GM19099 (cell line): ENCODE data around the gene MFSD2A.

Experiments
- POLR2A ChIP-seq: IDR thresholded peaks from 3 replicates; pipeline ENCODE4 v1.6.1; 2011; ENCODE audit warnings: low read depth; ENCODE audit not compliant: insufficient read length; ENCODE audit errors: extremely low read depth

Gene MFSD2A

DNA sequence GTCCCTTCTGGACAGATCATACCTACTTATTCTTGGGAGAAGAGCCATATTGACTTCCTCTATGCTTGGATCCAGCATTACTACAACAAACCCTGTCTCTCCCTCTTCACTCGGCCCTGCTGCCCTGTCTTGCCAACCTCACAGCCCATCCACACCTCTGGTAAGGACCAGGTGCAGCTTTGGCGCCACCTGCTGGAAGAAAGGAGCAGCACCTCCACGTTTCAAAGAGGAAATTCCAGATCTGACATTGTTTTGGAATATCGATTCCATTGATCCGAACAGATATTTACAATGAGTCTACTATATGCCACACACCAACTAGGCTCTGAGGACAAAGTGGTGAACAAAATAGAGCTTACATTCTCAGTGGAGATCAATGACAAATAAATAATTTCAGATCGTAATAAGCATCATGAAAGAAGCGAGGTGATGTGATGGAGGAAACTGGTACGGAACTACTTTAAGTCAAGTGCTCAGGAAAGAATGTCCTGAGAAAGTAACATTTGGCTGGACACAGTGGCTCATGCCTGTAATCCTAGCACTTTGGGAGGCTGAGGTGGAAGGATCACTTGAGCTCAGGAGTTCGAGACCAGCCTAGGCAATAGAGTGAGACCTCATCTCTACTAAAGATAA is 18.7 kb downstream of the MFSD2A start:
- no peak for TF ChIP-seq POLR2A

DNA sequence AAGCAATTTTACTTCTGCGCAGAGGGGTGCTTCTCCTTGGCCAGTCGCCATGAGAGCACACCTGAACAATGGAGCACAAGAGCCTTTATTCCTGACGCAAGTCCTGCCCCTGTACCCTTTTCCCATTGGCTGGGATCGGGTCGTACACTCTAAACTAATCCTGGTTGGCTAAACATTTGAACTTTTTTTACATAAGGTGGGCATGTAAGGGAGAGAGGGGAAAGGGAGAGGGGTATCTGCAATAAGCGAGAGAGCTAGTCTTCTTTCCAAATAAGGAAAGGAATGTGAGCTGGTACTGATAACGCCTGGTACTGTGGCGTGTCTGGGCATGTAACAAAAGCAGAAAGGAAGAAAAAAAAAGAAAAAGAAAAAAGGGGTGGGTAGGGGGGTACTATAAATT is 21.8 kb downstream of the MFSD2A start:
- TF ChIP-seq POLR2A, result no peak

DNA sequence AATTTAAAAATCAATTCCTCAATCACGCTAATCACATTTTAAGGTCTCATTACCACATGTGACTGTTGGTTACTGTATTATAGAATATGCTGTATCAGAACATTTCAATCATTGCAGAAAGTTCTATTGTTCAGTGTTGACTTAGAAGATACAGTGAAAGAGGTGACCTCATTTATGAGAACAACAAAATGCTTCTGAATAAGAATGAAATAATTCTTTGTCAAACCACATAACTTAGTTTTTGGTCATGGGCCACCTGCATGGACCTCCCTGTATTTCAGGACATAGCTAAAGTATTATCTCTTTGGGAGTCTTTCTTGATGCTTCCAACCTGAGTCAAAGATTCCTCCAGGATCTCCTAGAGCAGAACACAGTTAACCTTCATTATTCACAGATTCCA is 22.3 kb downstream of the MFSD2A start:
- no peak for TF ChIP-seq POLR2A

DNA sequence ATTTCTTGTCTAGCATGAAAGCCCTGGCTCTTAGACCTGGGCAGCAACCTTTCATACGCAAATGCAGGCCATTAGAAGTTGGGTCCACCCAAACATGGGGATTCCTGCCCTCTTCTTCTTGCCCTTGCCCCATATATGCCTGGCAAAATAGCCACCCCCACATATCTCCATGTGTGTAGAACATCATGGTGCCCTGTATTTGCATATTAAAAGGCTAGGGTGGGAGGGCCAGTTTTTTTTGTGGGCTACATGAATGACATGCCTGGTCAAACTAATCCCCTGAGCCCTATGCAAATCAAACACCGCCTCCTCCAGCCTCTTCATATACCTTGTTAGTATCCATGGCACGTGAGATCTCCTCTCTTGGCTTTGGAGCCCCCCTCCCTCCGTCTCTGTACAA is 24.7 kb downstream of the MFSD2A start:
- TF ChIP-seq POLR2A, result no peak

DNA sequence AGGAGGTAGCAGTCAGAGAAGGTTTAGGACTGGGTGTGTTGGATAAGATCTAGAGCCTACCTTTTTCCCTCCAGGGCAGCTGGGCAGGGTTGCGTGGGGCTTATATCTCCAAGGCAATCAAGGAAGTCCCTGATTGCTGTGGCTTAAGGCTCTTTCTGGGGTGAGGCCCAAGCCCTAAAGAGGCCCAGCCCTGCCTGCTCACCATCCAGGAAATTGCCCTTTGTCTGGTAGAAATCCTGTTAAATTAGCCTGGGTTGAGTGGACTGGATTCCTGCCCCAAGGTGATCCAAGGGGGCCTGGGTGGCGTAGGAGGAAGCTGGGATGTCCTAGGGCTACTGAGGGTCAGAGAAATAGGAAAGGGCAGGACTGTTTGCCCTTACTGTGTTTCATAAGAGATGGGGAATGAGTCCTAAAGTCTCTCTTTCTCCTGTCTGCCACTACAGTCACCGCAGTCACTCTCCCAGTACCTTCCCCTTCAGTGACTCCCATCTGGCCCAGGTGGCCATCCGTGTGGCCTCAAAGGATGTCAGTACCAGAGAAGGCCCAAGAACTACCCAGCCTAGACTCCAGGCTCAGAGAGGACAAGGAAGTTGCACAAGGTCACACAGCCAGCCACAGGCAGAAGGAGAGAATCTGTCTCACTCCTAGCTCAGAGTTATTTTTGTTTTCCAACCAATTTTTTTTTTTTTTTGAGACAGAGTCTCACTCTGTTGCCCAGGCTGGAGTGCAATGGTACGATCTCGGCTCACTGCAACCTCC is 25.8 kb downstream of the MFSD2A start:
- TF ChIP-seq POLR2A, result no peak

DNA sequence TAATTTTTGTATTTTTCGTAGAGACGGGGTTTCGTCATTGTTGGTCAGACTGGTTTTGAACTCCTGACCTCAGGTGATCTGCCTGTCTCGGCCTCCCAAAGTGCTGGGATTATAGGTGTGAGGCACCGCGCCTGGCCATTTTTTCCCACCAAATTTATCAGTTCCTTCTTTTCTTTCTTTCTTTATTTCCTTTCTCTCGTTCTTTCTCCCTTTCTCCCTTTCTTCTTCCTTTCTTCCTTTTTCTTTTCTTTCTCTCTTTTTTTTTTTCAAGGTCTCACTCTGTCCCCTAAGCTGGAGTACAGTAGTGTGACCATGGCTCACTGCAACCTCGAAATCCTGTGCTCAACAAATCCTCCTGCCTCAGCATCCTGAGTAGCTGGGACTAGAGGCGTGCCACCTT is 26.4 kb downstream of the MFSD2A start:
- no peak for TF ChIP-seq POLR2A

DNA sequence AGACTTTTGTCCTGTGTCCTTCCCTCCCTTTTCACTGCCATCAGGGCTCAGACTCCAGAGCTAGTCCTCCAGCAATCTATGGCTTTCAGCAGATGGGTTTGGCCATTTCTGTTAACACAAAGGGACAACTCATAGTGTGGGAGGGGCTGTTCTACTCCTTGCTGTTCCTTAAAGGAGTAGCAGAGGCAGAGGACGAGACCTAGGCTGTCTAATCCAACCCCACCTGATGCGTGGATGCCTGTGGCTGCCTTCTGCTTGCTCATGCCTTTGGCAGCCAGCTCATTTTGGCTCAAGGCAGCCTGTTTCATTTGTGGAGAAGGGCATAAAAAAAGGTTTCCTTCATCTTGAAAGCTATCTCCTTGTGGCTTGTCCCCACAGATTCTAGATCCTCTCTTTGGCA is 27.0 kb downstream of the MFSD2A start:
- no peak for TF ChIP-seq POLR2A

DNA sequence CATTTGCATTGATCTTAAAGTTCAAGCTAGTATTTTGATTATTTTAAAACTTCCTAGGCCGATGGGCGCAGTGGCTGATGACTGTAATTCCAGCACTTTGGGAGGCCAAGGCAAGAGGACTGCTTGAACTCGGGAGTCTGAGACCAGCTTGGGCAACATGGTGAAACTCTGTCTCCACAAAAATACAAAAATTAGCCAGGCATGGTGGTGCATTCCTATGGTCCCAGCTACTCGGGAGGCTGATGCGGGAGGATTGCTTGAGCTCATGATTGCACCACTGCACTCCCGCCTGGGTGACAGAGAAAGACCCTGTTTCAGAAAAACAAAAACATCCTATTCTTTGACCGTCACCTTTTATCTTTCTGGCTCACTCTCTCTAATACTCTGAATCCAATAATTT is 30.0 kb downstream of the MFSD2A start:
- TF ChIP-seq POLR2A, result no peak

DNA sequence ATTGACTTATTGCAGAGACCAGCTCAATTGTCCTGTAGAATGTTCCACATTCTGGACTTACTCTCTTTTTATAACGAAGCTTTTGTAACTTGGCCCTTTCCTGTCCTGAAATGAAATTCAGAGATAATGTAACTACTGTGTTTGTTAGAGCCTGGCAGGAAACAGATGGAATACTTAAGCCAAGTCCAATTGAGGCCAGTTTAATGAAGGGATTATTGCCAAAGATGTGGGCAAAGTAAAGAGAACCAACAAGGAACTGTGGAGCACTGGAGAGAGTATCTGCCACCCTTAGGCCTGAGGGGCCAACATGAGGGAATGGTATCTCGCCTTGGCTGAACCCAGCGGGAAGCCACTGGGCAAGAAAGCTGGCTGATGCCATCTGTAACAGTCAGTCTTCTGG is 32.9 kb downstream of the MFSD2A start:
- TF ChIP-seq POLR2A, result no peak

DNA sequence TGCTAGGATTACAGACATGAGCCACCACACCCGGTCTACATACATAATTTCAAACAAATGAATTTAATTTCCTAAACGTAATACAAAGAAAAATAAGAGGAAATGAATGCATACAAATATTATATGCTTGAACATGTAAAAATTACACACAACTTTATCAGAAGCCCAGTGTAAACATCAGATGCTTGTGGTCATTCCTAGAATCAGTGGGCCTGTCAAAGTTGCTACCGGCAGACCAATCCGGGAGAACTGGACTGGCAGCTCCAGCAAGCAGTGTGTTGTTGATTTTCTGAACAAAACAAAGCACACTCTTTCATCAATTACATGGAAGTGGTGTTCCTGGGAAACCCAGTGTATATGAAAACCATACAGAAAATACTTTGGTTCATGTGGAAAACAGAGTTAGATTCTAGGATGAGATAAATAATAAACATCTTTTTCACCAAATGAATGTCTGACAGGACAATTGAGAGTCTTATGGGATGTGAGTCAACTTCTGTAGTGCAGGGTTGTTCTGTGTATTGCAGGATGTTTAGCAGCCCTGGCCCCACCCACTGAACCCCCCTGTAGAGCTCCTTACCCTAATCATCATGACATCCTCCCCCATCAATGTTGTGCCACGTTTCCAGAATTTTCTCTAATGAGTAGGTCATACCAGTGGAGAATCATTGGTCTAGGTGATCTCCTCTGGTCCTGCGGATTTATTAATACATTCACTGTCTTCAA is 33.8 kb downstream of the MFSD2A start:
- no peak for TF ChIP-seq POLR2A

DNA sequence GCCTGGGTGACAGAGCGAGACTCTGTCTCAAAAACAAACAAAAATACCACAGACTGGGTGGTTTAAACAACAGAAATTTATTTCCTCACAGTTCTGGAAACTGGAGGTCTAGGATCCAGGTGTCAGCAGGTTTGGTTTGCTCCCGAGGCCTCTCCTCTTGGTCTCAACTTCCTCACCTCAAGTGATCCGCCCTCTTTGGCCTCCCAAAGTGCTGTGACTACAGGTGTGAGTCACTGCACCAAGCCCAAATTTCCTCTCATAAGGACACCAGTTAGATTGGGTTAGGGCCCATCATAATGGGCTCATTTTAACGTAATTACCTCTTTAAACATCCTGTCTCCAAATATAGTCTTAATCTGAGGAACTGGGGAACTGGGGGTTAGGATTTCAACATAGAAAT is 35.5 kb downstream of the MFSD2A start:
- TF ChIP-seq POLR2A, result no peak

DNA sequence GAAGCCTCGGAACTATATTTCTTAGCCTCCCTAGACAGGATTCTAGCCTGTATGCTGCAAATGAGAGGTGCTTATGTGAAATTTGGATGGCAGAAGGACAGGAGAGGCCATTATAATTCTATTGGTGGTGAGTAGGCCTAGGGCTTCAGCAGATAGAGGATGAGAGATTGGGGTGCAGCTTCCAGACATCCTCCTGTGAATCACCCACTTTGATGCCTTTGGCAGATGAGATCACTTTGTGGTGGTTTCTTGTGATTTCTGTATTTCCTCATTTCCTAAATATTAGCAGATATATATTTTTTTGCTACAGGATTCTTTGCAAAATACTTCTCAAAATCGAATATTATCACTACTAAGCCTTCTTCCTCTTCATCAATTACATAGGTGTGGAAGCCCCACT is 37.3 kb downstream of the MFSD2A start:
- TF ChIP-seq POLR2A, result no peak

DNA sequence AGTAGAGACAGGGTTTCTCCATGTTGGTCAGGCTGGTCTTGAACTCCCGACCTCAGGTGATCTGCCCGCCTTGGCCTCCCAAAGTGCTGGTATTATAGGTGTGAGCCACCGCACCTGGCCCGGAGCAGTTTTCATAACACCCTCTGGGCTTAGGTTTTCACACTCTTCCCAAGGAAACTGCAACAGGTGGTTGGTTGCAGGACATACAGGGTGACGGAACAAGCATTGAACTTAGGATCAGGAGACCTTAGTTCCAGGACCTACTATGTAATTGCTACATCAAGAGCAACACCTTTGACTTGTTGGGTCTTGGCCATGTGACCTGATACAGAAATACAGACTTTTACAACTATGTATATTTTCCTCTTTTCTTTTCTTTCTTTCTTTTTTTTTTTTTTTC is 37.9 kb downstream of the MFSD2A start:
- TF ChIP-seq POLR2A, result no peak

DNA sequence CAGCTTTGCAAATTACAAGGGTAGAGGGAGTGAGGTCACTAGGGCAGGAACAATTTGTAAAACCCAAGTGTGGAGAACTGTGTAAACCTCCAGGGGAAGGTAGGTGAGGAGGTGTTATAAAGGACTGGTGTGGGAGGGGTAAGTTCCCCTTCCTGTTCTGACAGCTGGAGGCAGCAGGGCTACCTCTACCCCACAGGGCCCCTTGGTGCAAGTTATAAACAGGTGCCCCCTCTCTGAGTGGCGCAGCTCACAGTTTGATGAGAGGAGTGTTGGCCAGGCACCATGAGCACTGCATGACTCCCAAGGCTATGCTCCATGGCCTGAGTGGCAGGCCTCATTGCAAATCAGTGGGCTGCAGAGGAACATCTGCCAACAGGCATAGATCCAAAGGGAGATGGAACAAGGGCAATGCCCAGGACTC is 41.0 kb downstream of the MFSD2A start:
- TF ChIP-seq POLR2A, result no peak

DNA sequence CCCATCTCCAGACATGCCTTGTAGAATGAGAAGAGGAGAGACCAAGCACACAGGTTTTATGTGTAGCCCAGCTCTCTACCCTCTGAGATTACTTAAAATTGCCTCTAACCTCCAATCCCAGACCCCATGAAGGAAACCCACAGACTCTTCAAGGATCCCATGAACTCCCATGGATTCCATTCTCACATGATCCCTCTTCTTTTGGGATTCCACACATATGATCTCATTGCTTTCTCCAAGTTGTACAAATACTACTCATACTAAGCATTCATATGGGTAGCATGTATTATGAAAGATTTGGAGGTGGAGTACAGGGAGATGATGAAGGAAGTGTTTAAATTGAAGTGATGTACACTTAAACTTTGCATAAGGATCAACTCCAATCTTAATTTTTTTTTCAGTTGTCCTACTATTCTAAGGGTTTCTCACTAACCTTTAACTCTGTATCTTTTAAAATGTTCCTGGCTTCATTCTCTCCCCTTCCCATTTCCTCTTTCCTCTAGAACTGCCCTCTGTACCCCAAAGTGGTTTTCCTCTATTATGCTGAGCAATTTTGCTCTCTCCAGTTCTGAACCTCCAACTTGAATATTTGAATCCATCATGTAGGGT is 41.6 kb downstream of the MFSD2A start:
- no peak for TF ChIP-seq POLR2A

DNA sequence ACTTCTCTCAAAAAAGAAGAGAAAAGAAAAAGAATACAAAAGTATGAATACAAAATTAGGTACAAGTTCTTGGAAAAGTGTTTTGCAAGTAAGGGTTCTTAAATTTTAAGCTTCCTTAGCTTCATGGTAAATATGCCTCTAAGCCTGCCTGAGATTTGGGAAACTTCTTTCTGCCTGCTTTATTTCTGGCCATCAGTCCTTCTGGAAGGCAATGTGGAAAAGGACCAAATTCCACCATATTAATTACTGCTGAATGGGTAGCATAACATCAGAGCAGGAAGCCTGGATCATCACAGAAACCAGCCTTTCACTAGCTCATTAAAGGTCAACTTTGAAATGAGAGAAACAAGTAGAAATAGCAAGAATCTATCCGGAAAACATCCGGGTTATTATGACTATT is 46.5 kb downstream of the MFSD2A start:
- no peak for TF ChIP-seq POLR2A
